Measurements from ENCODE around the gene KHDC3L.

DNA sequence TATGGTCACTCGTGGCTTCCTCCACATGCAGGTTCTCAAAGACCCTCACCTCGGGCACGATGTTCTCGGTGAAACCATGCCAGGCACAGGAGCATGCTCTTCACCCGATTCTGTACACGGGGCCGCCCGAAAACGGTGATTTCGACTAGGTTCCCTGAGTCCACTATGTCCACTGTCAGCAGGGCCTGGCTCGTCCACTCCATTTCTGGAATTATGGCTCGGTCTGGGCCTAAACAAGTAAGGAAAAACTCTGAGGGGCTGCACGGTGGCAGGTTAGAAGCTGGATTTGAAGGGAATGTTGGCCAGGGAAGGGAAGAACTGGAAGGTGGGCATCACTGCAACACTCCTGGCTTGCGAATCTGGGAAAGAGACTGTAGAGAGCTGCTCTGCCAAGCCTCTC is 6.7 kb downstream of the KHDC3L start:
- TF ChIP-seq, protein P1, sequence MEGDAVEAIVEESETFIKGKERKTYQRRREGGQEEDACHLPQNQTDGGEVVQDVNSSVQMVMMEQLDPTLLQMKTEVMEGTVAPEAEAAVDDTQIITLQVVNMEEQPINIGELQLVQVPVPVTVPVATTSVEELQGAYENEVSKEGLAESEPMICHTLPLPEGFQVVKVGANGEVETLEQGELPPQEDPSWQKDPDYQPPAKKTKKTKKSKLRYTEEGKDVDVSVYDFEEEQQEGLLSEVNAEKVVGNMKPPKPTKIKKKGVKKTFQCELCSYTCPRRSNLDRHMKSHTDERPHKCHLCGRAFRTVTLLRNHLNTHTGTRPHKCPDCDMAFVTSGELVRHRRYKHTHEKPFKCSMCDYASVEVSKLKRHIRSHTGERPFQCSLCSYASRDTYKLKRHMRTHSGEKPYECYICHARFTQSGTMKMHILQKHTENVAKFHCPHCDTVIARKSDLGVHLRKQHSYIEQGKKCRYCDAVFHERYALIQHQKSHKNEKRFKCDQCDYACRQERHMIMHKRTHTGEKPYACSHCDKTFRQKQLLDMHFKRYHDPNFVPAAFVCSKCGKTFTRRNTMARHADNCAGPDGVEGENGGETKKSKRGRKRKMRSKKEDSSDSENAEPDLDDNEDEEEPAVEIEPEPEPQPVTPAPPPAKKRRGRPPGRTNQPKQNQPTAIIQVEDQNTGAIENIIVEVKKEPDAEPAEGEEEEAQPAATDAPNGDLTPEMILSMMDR (conservative IDR thresholded peaks at IDR 0.05; ENCODE audit: low read length) = no peak
- no peak for TF ChIP-seq EZH2phosphoT487 (IDR thresholded peaks at IDR 0.05; ENCODE audit: borderline replicate concordance)
